HEK293 (cell line): ENCODE results near the gene MSMP.

Source experiments
- BCL11B ChIP-seq: fragments of 450-650 bp; formaldehyde crosslinking; IDR thresholded peaks from 2 replicates; pipeline ENCODE4 v1.5.1; 2016; ENCODE audit warnings: low read depth, missing biosample characterization, missing genetic modification characterization
- BCL6B ChIP-seq: fragments of 450-650 bp; formaldehyde crosslinking; IDR thresholded peaks from 2 replicates; pipeline ENCODE4 v1.5.1; 2017; ENCODE audit warnings: missing biosample characterization, missing genetic modification characterization
- CTCF ChIP-seq: fragments of 450-650 bp; formaldehyde crosslinking; IDR thresholded peaks from 2 replicates; pipeline ENCODE4 v1.5.1; 2016; ENCODE audit warnings: missing biosample characterization, missing genetic modification characterization
- EGR2 ChIP-seq: fragments of 450-650 bp; formaldehyde crosslinking; IDR thresholded peaks from 2 replicates; pipeline ENCODE4 v1.5.1; 2016; ENCODE audit warnings: low read depth, missing biosample characterization, missing genetic modification characterization
- GLIS1 ChIP-seq: fragments of 450-650 bp; formaldehyde crosslinking; IDR thresholded peaks from 2 replicates; pipeline ENCODE4 v1.5.1; 2016; ENCODE audit warnings: missing biosample characterization, missing genetic modification characterization
- KLF10 ChIP-seq: fragments of 450-650 bp; IDR thresholded peaks from 2 replicates; pipeline ENCODE4 v1.5.1; 2018; ENCODE audit warnings: missing biosample characterization, mild to moderate bottlenecking, missing genetic modification characterization
- PATZ1 ChIP-seq: fragments of 450-650 bp; formaldehyde crosslinking; IDR thresholded peaks from 2 replicates; pipeline ENCODE4 v1.5.1; 2016; ENCODE audit warnings: missing biosample characterization, missing genetic modification characterization
- PRDM10 ChIP-seq: fragments of 450-650 bp; formaldehyde crosslinking; IDR thresholded peaks from 2 replicates; pipeline ENCODE4 v1.5.1; 2016; ENCODE audit warnings: missing biosample characterization, missing genetic modification characterization
- SP2 ChIP-seq: fragments of 450-650 bp; formaldehyde crosslinking; IDR thresholded peaks from 2 replicates; pipeline ENCODE4 v1.5.1; 2016; ENCODE audit warnings: missing biosample characterization, missing genetic modification characterization
- ZBTB26 ChIP-seq: fragments of 450-650 bp; formaldehyde crosslinking; optimal IDR thresholded peaks from 2 replicates; pipeline ENCODE3; 2016; ENCODE audit warnings: missing biosample characterization, mild to moderate bottlenecking, missing genetic modification characterization
- ZBTB8A ChIP-seq: fragments of 450-650 bp; formaldehyde crosslinking; IDR thresholded peaks from 2 replicates; pipeline ENCODE4 v1.5.1; 2016; ENCODE audit warnings: missing biosample characterization, missing genetic modification characterization
- ZEB2 ChIP-seq: fragments of 450-650 bp; formaldehyde crosslinking; IDR thresholded peaks from 2 replicates; pipeline ENCODE4 v1.5.1; 2016; ENCODE audit warnings: missing biosample characterization, missing genetic modification characterization
- ZFHX2 ChIP-seq: fragments of 450-650 bp; formaldehyde crosslinking; conservative IDR thresholded peaks from 2 replicates; pipeline ENCODE4 v1.5.1; 2016; ENCODE audit warnings: missing biosample characterization, missing genetic modification characterization
- ZNF140 ChIP-seq: fragments of 450-650 bp; formaldehyde crosslinking; IDR thresholded peaks from 2 replicates; pipeline ENCODE4 v1.5.1; 2016; ENCODE audit warnings: missing biosample characterization, missing genetic modification characterization
- ZNF23 ChIP-seq: fragments of 450-650 bp; formaldehyde crosslinking; IDR thresholded peaks from 2 replicates; pipeline ENCODE4 v1.5.1; 2016; ENCODE audit warnings: missing biosample characterization, missing genetic modification characterization, borderline replicate concordance
- ZNF335 ChIP-seq: fragments of 450-650 bp; formaldehyde crosslinking; conservative IDR thresholded peaks from 2 replicates; pipeline ENCODE4 v1.5.1; 2016; ENCODE audit warnings: missing biosample characterization, missing genetic modification characterization
- ZNF580 ChIP-seq: fragments of 450-650 bp; formaldehyde crosslinking; IDR thresholded peaks from 2 replicates; pipeline ENCODE4 v1.5.1; 2016; ENCODE audit warnings: missing biosample characterization, missing genetic modification characterization
- ZNF660 ChIP-seq: fragments of 450-650 bp; IDR thresholded peaks from 2 replicates; pipeline ENCODE4 v1.5.1; 2018; ENCODE audit warnings: missing biosample characterization, mild to moderate bottlenecking, missing genetic modification characterization

Gene MSMP

GRCh38 chr9:35756275-35757225 is 2.5 kb upstream of the MSMP start (continued):
- peak; percentile 87 for TF ChIP-seq PATZ1 (tag by site-specific recombination)
- peak; percentile 89 for TF ChIP-seq CTCF (tag by site-specific recombination)
- peak; percentile 82 for TF ChIP-seq ZBTB26 (tag by site-specific recombination)
- TF ChIP-seq ZNF23 (tag by site-specific recombination): no peak
- TF ChIP-seq KLF10 (tag by site-specific recombination): peak; percentile 54; the same call in 1 of the 2 replicates
- TF ChIP-seq ZEB2 (tag by site-specific recombination): peak; percentile 38; the same call in 1 of the 2 replicates
- TF ChIP-seq SP2 (tag by site-specific recombination): peak; percentile 58
- TF ChIP-seq BCL11B (tag by site-specific recombination): 0 out of 2 replicates have a peak, but pooled peaks have one; percentile 12
- peak; percentile 79 for TF ChIP-seq ZNF335
- peak; percentile 29; the same call in 1 of the 2 replicates for TF ChIP-seq GLIS1
- no peak; the same call in 1 of the 2 replicates for TF ChIP-seq ZNF660
- no peak for TF ChIP-seq ZNF140 (tag by site-specific recombination)
- peak; percentile 13; the same call in 1 of the 2 replicates for TF ChIP-seq PRDM10 (tag by site-specific recombination)
- peak; percentile 67 for TF ChIP-seq ZFHX2 (tag by site-specific recombination)
- TF ChIP-seq EGR2 (tag by site-specific recombination): peak; percentile 43; the same call in 1 of the 2 replicates
- TF ChIP-seq ZNF580 (tag by site-specific recombination): peak; percentile 38; the same call in 1 of the 2 replicates
- TF ChIP-seq BCL6B: no peak
- TF ChIP-seq ZBTB8A (tag by site-specific recombination): peak; percentile 84
